Astrocyte (in vitro differentiated cells and primary cell): ENCODE results near the gene SIAH2. TPM values are rescaled to one million over a fixed set of nuclear protein-coding genes. Genes with fewer than 3 reads are reported as not detected.

Source experiments
- DNase-seq: peaks from one replicate; pipeline ENCODE4 v3.0.0-alpha.2; 2010; ENCODE audit warnings: low read depth
- FAIRE-seq: peaks from 2 replicates; lab custom pipeline; 2011; peaks lifted over from hg19 to GRCh38; lab: Jason Lieb, UNC
- H2AFZ ChIP-seq: 2 replicates; pipeline ENCODE4 v1.6.0; 2012; ENCODE audit warnings: low read depth, low read length, inconsistent platforms
- H3K27ac ChIP-seq: 2 replicates; pipeline ENCODE4 v1.5.1; 2011; ENCODE audit warnings: low read depth, low read length, inconsistent platforms
- H3K27me3 ChIP-seq: 2 replicates; pipeline ENCODE4 v1.6.0; 2011; ENCODE audit warnings: low read length, inconsistent platforms; ENCODE audit not compliant: insufficient read depth
- H3K36me3 ChIP-seq: 2 replicates; pipeline ENCODE4 v1.5.1; 2011; ENCODE audit warnings: low read length, inconsistent platforms; ENCODE audit not compliant: insufficient read depth
- H3K4me1 ChIP-seq: 2 replicates; pipeline ENCODE4 v1.5.1; 2011; ENCODE audit warnings: low read length, inconsistent platforms; ENCODE audit not compliant: insufficient read depth
- H3K4me2 ChIP-seq: 2 replicates; pipeline ENCODE4 v1.6.0; 2012; ENCODE audit warnings: low read length, inconsistent platforms
- H3K4me3 ChIP-seq: 2 replicates; pipeline ENCODE4 v1.5.1; 2011; ENCODE audit warnings: low read depth, mild to moderate bottlenecking, low read length, inconsistent platforms; ENCODE audit not compliant: insufficient read depth
- H3K79me2 ChIP-seq: 2 replicates; pipeline ENCODE4 v1.6.0; 2012; ENCODE audit warnings: mild to moderate bottlenecking, low read length, inconsistent platforms; ENCODE audit not compliant: insufficient read depth
- H3K9ac ChIP-seq: 2 replicates; pipeline ENCODE4 v1.6.0; 2012; ENCODE audit warnings: mild to moderate bottlenecking, low read length, inconsistent platforms
- H3K9me3 ChIP-seq: 2 replicates; pipeline ENCODE4 v1.5.1; 2012; ENCODE audit warnings: low read depth, mild to moderate bottlenecking, low read length, inconsistent platforms; ENCODE audit not compliant: insufficient read depth
- H4K20me1 ChIP-seq: 2 replicates; pipeline ENCODE4 v1.6.0; 2012; ENCODE audit warnings: low read length, inconsistent platforms; ENCODE audit not compliant: insufficient read depth
- H3K27ac Mint-ChIP-seq: one replicate; pipeline ENCODE4 v1.8.0; 2021; ENCODE audit warnings: mild to moderate bottlenecking, mixed read lengths; ENCODE audit not compliant: unreplicated experiment
- H3K27me3 Mint-ChIP-seq: one replicate; pipeline ENCODE4 v1.8.0; 2021; ENCODE audit warnings: low read depth, mixed read lengths; ENCODE audit not compliant: unreplicated experiment
- H3K36me3 Mint-ChIP-seq: one replicate; pipeline ENCODE4 v1.8.0; 2021; ENCODE audit warnings: low read depth, mixed read lengths; ENCODE audit not compliant: unreplicated experiment
- H3K4me1 Mint-ChIP-seq: one replicate; pipeline ENCODE4 v1.8.0; 2021; ENCODE audit warnings: low read depth, mixed read lengths; ENCODE audit not compliant: unreplicated experiment
- H3K4me3 Mint-ChIP-seq: one replicate; pipeline ENCODE4 v1.8.0; 2021; ENCODE audit warnings: mild to moderate bottlenecking, moderate library complexity, mixed read lengths; ENCODE audit not compliant: unreplicated experiment
- H3K9me3 Mint-ChIP-seq: one replicate; pipeline ENCODE4 v1.8.0; 2021; ENCODE audit warnings: mild to moderate bottlenecking, mixed read lengths; ENCODE audit not compliant: unreplicated experiment
- EZH2 ChIP-seq: IDR thresholded peaks from 2 replicates; pipeline ENCODE4 v1.6.1; 2012; ENCODE audit warnings: mild to moderate bottlenecking, low read length, inconsistent platforms; ENCODE audit not compliant: insufficient read depth
- total RNA-seq: library from RNA; stranded (reverse); gene quantifications from 2 replicates; pipeline ENCODE4 v1.2.1, GENCODE V29; 2021
- TF ChIP-seq, protein P1 (sequence below): IDR thresholded peaks from 2 replicates; pipeline ENCODE4 v1.5.1; 2011; ENCODE audit warnings: low read depth, mild to moderate bottlenecking, inconsistent platforms, low read length, moderate library complexity; ENCODE audit not compliant: insufficient read depth

Gene SIAH2
- total RNA-seq, 1 donor from 2014 or later = 39.3 TPM

DNA sequence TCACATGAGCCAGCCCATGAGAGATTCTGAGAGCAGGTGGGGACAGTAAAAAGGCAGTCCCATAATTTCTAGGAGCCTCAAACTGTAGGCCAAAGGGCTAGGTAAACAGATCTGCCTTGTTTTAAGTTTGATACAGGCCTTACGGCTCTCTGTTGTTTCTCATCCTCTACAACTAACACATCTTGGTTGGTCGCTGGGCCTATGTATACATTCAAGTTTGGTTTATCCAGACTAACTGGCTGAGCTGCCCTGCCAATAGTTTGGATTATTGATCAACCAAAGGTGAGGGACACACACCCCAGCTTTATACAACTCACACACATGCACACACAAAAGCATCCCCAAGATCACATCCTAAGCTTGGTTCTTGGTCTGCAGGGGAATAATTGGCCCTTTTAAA, 3.0 kb downstream of the SIAH2 start:
- no peaks in the 10 kb centered on the region for H3K9me3 ChIP-seq
- H3K9ac ChIP-seq = no peak overlapping the region
- peaks cover 4% of the 10 kb centered on the region for H3K36me3 Mint-ChIP-seq
- DNase-seq (no peak), FAIRE-seq (no peak)
- peaks cover 18% of the 10 kb centered on the region for H3K4me1 Mint-ChIP-seq
- peak overlapping the region; percentile 86 for H3K4me3 ChIP-seq
- H3K36me3 ChIP-seq = no peaks in the 10 kb centered on the region
- peaks cover 69% of the 10 kb centered on the region for H3K79me2 ChIP-seq
- peak overlapping the region; percentile 96 for H3K4me2 ChIP-seq
- TF ChIP-seq, protein P1, sequence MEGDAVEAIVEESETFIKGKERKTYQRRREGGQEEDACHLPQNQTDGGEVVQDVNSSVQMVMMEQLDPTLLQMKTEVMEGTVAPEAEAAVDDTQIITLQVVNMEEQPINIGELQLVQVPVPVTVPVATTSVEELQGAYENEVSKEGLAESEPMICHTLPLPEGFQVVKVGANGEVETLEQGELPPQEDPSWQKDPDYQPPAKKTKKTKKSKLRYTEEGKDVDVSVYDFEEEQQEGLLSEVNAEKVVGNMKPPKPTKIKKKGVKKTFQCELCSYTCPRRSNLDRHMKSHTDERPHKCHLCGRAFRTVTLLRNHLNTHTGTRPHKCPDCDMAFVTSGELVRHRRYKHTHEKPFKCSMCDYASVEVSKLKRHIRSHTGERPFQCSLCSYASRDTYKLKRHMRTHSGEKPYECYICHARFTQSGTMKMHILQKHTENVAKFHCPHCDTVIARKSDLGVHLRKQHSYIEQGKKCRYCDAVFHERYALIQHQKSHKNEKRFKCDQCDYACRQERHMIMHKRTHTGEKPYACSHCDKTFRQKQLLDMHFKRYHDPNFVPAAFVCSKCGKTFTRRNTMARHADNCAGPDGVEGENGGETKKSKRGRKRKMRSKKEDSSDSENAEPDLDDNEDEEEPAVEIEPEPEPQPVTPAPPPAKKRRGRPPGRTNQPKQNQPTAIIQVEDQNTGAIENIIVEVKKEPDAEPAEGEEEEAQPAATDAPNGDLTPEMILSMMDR = no peak
- no peak for TF ChIP-seq EZH2
- no peaks in the 10 kb centered on the region for H3K27me3 Mint-ChIP-seq
- H3K27ac ChIP-seq = no peak overlapping the region
- no peaks in the 10 kb centered on the region for H3K9me3 Mint-ChIP-seq
- peaks cover 55% of the 10 kb centered on the region for H4K20me1 ChIP-seq
- H2AFZ ChIP-seq = no peak overlapping the region
- peak overlapping the region; percentile 95 for H3K4me3 Mint-ChIP-seq
- no peak overlapping the region for H3K27ac Mint-ChIP-seq
- H3K4me1 ChIP-seq = peaks cover 16% of the 10 kb centered on the region
- H3K27me3 ChIP-seq = no peaks in the 10 kb centered on the region

DNA sequence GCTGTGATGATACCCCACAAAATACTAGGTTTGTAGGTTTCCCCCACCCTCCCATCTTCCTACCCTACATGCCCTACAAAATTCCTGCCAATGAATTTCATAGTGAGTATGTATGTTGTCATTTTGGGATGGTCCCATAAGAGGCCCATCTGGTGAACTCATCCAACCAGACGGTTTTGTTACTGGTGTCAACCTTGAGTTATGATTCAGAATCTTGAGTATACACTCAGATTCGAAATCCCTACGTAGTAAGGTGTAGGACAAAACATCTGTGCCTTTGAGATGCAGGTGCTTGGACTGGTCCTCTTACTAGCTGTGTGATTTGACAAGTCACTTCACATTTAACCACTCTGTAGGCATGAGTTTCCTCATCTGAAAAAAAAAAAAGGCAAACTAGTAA, 3.6 kb downstream of the SIAH2 start:
- no peaks in the 10 kb centered on the region for H3K27me3 Mint-ChIP-seq
- H3K4me3 Mint-ChIP-seq = peak overlapping the region; percentile 95
- Histone ChIP-seq H3K4me3 (no peak overlapping the region), H3K9me3 (no peaks in the 10 kb centered on the region), H3K79me2 (peaks cover 75% of the 10 kb centered on the region), H3K27ac (no peak overlapping the region), H3K4me2 (no peak overlapping the region), H3K27me3 (no peaks in the 10 kb centered on the region), H3K36me3 (no peaks in the 10 kb centered on the region), H3K9ac (no peak overlapping the region), H2AFZ (no peak overlapping the region), H3K4me1 (peaks cover 16% of the 10 kb centered on the region), H4K20me1 (peaks cover 59% of the 10 kb centered on the region)
- no peak overlapping the region for H3K27ac Mint-ChIP-seq
- FAIRE-seq (no peak), DNase-seq (no peak)
- peaks cover 13% of the 10 kb centered on the region for H3K4me1 Mint-ChIP-seq
- no peaks in the 10 kb centered on the region for H3K9me3 Mint-ChIP-seq
- TF ChIP-seq EZH2 = no peak
- TF ChIP-seq, protein P1 = no peak
- H3K36me3 Mint-ChIP-seq = peaks cover 4% of the 10 kb centered on the region

DNA sequence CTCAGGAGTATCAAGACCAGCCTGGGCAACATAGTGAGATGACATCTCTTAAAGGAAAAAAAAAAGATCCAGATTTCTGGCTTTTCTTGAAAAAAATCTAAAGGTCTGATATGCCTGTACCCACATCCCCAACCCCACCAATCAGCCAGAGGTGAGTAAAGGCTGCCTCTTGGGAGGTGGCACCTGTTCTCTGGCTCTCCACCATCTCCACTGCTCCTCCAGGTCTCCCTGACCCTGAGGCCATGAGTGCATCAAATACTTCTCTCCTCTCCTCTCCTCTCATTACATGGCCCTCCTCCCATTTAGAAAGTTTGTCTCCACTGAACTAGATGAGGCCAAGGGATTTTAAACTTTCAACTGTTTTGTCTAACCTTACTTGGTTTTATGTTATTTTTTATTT, 5.2 kb downstream of the SIAH2 start:
- TF ChIP-seq, protein P1 = no peak
- TF ChIP-seq EZH2 = no peak
- Histone ChIP-seq H3K9ac (no peak overlapping the region), H3K9me3 (no peaks in the 10 kb centered on the region), H3K4me1 (peaks cover 10% of the 10 kb centered on the region), H3K79me2 (peaks cover 91% of the 10 kb centered on the region), H3K27me3 (no peaks in the 10 kb centered on the region), H3K36me3 (no peaks in the 10 kb centered on the region), H2AFZ (no peak overlapping the region), H3K27ac (no peak overlapping the region), H3K4me2 (no peak overlapping the region), H3K4me3 (no peak overlapping the region), H4K20me1 (peaks cover 74% of the 10 kb centered on the region)
- no peak overlapping the region for H3K4me3 Mint-ChIP-seq
- no peak overlapping the region for H3K27ac Mint-ChIP-seq
- FAIRE-seq (no peak), DNase-seq (no peak)
- H3K27me3 Mint-ChIP-seq = no peaks in the 10 kb centered on the region
- peaks cover 9% of the 10 kb centered on the region for H3K36me3 Mint-ChIP-seq
- H3K9me3 Mint-ChIP-seq = no peaks in the 10 kb centered on the region
- peaks cover 13% of the 10 kb centered on the region for H3K4me1 Mint-ChIP-seq
